Measurements from ENCODE around the gene HOXA2.

GRCh38 chr7:27141923-27142579 is 39.6 kb upstream of the HOXA2 start:
- TF ChIP-seq GATA3 (IDR thresholded peaks at IDR 0.05; ENCODE audit: low read depth, low read length) (no peak), GATA2 (IDR thresholded peaks at IDR 0.05; ENCODE audit: low read depth, low read length) (no peak)
